ENCODE data around the gene TUBB.

TUBB gene

GRCh38 chr6:30690403-30691207 lies 29.5 kb upstream of the TUBB start, which contains the start of gene NRM:
TSS of gene NRM (minus strand) at chr6:30690984. CDS start at chr6:30690974, 10 bp downstream.
- H3K4me1 ChIP-seq (ENCODE audit: low read depth, poor library complexity, severe bottlenecking), result peaks cover 42% of the 10 kb centered on the region
- H3K27ac ChIP-seq, result peak within 1 kb of the TSS; percentile 50; the same call in 1 of the 2 replicates
- H2AFZ ChIP-seq (ENCODE audit: low read depth), result peak within 1 kb of the TSS; percentile 90

GRCh38 chr6:30691208-30691847 lies 28.8 kb upstream of the TUBB start:
- Histone ChIP-seq H3K36me3 (ENCODE audit: insufficient read depth) (no peaks in the 10 kb centered on the region), H3K4me3 (IDR thresholded peaks at IDR 0.05; ENCODE audit: insufficient read depth, low read depth, low read length) (no peak overlapping the region), H3K27ac (peak overlapping the region; percentile 50; the same call in 1 of the 2 replicates), H2AFZ (ENCODE audit: low read depth) (peak overlapping the region; percentile 90), H3K79me2 (ENCODE audit: insufficient read depth, low read depth) (no peaks in the 10 kb centered on the region; the same call in 1 of the 2 replicates), H3K4me2 (peak overlapping the region; percentile 96), H3K27me3 (ENCODE audit: insufficient read depth, low read depth) (no peaks in the 10 kb centered on the region), H3K9ac (peak overlapping the region; percentile 49; the same call in 1 of the 2 replicates), H3K4me1 (ENCODE audit: low read depth, poor library complexity, severe bottlenecking) (peaks cover 37% of the 10 kb centered on the region), H4K20me1 (ENCODE audit: insufficient read depth) (no peaks in the 10 kb centered on the region)
- TF ChIP-seq CTCF (conservative IDR thresholded peaks at IDR 0.05; ENCODE audit: low read depth, low read length), result no peak

More at GRCh38 chr6:30690403-30691207, 29.5 kb upstream of the TUBB start, which contains the start of gene NRM:
- peaks cover 6% of the 10 kb centered on the region; the same call in 1 of the 2 replicates for H3K79me2 ChIP-seq (ENCODE audit: insufficient read depth, low read depth)
- H3K9ac ChIP-seq, result peak within 1 kb of the TSS; percentile 49; the same call in 1 of the 2 replicates
- peak within 1 kb of the TSS; percentile 96 for H3K4me2 ChIP-seq
- no peak for TF ChIP-seq CTCF (conservative IDR thresholded peaks at IDR 0.05; ENCODE audit: low read depth, low read length)
- no peaks in the 10 kb centered on the region for H4K20me1 ChIP-seq (ENCODE audit: insufficient read depth)
- H3K27me3 ChIP-seq (ENCODE audit: insufficient read depth, low read depth), result no peaks in the 10 kb centered on the region
- no peaks in the 10 kb centered on the region for H3K36me3 ChIP-seq (ENCODE audit: insufficient read depth)
- no peak within 1 kb of the TSS for H3K4me3 ChIP-seq (IDR thresholded peaks at IDR 0.05; ENCODE audit: insufficient read depth, low read depth, low read length)

GRCh38 chr6:30696432-30696831 lies 23.7 kb upstream of the TUBB start:
- H3K36me3 ChIP-seq (ENCODE audit: insufficient read depth), result no peaks in the 10 kb centered on the region
- H3K9ac ChIP-seq, result no peak overlapping the region
- H3K4me3 ChIP-seq (IDR thresholded peaks at IDR 0.05; ENCODE audit: insufficient read depth, low read depth, low read length), result no peak overlapping the region
- no peak overlapping the region for H2AFZ ChIP-seq (ENCODE audit: low read depth)
- no peak overlapping the region for H3K27ac ChIP-seq
- no peaks in the 10 kb centered on the region for H4K20me1 ChIP-seq (ENCODE audit: insufficient read depth)
- H3K27me3 ChIP-seq (ENCODE audit: insufficient read depth, low read depth), result no peaks in the 10 kb centered on the region
- H3K4me2 ChIP-seq, result no peak overlapping the region
- peaks cover 9% of the 10 kb centered on the region for H3K4me1 ChIP-seq (ENCODE audit: low read depth, poor library complexity, severe bottlenecking)
- no peak for TF ChIP-seq CTCF (conservative IDR thresholded peaks at IDR 0.05; ENCODE audit: low read depth, low read length)
- H3K79me2 ChIP-seq (ENCODE audit: insufficient read depth, low read depth), result no peaks in the 10 kb centered on the region

- H3K27ac ChIP-seq, result no peak overlapping the region
- no peaks in the 10 kb centered on the region for H3K27me3 ChIP-seq (ENCODE audit: insufficient read depth, low read depth)
- H3K4me1 ChIP-seq (ENCODE audit: low read depth, poor library complexity, severe bottlenecking), result no peaks in the 10 kb centered on the region
- H3K36me3 ChIP-seq (ENCODE audit: insufficient read depth), result no peaks in the 10 kb centered on the region
- H3K79me2 ChIP-seq (ENCODE audit: insufficient read depth, low read depth), result no peaks in the 10 kb centered on the region
- H3K4me2 ChIP-seq, result no peak overlapping the region
- H3K4me3 ChIP-seq (IDR thresholded peaks at IDR 0.05; ENCODE audit: insufficient read depth, low read depth, low read length), result no peak overlapping the region
- H2AFZ ChIP-seq (ENCODE audit: low read depth), result no peak overlapping the region
- no peak overlapping the region for H3K9ac ChIP-seq
- no peaks in the 10 kb centered on the region for H4K20me1 ChIP-seq (ENCODE audit: insufficient read depth)
- no peak for TF ChIP-seq CTCF (conservative IDR thresholded peaks at IDR 0.05; ENCODE audit: low read depth, low read length)
These were observed 19.8 kb upstream of the TUBB start for GRCh38 chr6:30700340-30700739.
